ENCODE results near the gene CPB2.
A peak's percentile ranks its signal among the peaks of the same experiment; 100 is the strongest.

CPB2 gene

DNA sequence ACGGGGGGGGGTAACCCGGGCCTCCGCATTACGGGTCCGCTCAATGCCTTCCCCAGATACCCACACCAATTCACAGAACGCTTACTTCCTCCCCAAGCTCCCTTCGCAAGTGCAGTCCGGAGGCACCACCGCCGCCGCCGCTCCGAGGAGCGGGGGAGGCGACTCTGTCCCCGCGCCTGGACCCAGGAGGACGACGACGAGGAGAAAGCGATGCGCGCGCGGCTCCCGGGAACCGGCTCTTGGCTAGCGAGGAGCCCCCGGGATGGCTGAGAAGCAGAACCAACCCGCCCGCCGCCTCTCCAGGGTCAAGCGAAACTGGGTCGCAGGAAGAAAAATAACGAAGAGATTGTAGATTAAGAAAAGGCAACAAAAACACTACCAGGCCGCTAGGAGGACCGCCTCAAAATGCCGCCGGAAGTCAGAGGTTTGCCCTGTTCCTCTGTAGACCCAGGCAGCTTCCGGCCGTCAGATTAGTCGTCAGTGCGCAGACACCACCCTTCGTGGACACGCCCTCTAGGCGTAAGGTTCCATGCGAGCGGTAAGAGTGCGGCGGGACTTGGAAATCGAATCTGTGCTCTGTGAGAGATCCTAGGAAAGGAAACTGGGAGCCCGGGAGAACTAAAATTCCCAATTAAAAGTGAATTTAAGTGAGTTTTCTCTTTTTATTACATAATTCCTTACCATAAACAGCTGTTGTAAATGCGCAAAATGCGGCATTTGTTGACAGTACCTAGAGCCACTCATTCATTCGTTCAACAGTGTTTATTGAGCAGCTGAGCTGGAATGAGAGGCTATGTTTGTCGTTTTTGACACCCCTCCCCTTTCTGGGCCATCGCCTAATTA lies 52.3 kb downstream of the CPB2 start, which contains the start of gene ZC3H13:
ZC3H13 (minus strand) TSS at position 428 of the 843 bp plus-strand sequence. CDS start 7,239 bp downstream, outside the sequence.
- DNase-seq (ENCODE audit: low read depth in 2 of 2): peak; percentile 88 to 89

DNA sequence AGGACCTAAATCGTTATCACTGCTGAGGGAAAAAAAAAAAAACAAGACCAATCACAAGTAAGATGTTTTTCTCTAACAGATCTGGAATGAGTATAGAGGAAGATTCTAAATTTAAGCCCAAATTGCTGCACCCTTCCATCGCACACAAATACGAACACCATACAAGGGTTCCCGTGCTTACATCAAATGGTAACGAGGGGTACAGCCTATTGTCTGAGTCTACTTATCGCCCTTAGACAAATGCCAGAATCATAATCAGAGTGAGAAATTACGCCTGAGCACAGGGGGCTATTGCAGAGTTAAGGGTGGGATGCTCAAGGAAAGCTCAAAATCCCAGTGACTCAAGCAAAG lies 52.9 kb downstream of the CPB2 start:
- DNase-seq (ENCODE audit: low read depth in 2 of 2): no peak

DNA sequence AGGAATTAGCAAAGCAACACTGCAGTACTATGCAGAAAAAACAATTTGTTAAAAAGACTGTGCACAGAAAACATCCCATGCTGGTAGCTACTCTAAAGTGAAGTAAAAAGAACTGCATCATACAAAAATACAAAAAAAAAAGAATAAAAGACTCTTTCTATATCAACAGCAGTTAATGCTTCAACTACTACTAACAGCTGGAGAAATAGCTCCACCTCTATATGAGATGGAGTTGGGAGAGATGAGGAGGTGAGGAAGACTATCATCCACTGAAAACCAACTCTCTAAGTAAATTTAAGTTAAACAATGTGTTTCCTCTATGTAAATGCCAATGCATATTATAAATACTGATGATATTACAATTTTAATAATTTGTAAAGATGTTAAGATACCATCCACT lies 54.1 kb downstream of the CPB2 start:
- DNase-seq (ENCODE audit: low read depth in 2 of 2): no peak

DNA sequence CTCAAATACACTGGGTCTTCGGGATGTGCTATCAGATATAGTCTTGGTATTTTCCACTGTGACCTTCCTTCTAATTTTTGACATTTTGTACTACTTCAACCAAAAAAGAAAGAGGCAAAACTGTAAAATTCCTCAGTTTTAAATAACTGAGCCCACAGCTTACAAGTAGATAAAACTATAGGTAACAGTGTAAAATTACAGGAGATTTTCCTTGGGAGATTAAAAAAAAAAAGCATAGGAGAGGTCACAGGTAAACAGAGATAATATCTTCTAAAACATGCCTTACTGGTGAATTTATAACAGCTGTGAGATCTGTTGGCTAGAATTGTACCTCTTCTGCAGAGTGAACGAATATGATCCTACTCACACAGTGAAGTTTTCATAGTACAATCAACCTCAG lies 59.4 kb downstream of the CPB2 start:
- DNase-seq (ENCODE audit: low read depth in 2 of 2): no peak

DNA sequence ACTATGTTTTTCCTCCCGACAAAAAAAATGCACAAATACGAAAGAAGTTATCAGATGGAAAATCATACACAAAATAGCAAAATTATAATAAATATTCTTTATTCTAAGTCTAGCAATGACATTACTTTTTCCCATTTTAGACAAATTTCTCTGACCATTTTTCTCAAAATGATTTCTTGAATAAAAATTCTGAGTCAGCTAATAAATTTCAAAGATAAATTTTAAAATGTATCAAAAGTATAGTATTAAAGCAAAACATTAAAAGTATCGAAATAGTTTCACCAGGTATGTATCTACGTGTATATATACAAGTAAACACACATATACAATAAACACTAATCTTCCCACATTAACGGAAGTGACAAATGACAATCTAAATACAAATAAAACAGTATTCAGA lies 61.2 kb downstream of the CPB2 start:
- DNase-seq (ENCODE audit: low read depth in 2 of 2): no peak

DNA sequence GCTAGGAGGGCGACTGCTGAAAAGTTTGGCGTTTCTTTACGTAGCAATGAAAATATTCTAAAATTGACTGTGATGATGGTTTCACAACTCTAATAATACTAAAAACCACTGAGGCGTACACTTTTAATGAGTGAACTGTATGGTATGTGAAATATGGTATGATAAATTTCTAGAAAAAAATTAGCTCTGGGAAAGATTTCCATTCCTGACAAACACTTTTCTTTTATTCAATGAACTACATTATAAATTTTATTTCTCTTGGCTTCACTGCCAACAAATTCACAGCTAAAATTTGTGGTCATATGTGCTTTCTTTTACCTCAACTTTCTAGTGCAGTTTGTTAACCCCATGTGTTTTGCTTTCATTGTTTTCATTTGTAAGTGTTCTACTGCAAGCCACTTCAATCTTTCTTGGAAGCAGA lies 63.4 kb downstream of the CPB2 start:
- DNase-seq (ENCODE audit: low read depth in 2 of 2): no peak

DNA sequence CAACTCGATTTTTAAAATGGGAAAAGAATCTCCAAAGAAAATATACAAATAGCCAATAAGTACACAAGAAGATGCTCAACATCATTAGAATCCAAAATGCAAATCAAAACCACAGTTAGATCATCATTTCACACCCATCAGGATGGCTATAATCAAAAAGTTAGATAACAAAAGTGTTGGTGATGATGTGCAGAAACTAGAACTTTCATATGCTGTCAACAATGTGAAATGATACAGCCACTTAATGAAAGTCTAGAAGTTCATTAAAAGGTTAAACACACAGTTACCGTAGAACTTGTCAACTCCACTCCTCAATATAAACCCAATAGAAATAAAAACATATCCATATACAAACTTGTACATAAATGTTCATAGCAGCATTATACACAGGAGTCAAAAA lies 64.1 kb downstream of the CPB2 start:
- no peak for DNase-seq (ENCODE audit: low read depth in 2 of 2)

DNA sequence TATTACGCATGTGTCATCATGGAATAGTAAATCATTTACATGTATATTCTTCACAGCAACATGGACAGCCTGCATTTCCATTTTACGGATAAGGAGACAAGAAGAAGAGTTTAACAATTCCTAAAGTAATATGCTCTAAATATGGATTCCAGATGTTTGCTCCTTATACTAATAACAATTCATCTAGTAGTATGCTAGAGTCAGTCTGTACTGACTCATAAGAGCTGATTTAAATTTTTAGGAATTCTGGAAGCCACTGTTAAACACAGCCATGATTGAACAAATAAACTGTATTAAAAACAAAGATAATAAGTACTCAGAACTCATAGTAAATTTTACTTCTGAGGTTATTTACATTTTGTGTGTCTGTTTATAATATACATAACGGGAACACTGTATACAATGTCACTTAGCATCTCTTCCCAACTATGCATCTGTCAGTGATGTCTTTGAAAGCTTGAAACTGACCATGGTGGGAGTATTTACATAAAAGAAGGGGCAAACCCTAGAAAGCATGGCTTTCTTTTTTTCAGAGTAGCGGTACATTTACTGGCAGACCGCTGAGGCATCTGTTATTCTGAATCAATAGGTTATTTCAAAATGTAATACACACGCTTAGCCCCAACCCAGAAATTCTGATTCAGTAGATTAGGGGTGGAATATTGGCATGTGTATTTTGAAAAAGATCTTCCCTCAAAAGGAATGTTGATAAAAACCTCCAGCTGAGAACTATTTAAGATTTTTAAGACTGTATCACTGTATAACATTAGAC lies 65.2 kb downstream of the CPB2 start:
- no peak for DNase-seq (ENCODE audit: low read depth in 2 of 2)

DNA sequence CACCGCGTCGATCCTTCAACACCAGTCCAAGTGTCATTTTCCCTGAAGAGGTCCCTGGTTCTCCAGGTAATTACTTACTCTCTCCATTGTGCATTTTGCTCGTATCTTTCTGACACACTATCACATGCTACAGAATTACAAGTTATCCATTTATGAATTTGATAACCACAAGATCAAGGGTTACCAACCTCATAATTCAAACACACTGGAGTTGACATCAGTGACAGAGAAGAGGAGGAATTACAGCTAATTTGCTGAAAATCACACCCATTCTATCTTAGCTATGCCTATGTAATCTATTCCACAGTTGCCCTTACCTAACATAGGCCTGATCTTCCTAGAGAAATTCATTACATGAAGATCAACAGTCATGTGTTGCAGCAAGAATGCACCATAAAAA lies 66.5 kb downstream of the CPB2 start:
- no peak for DNase-seq (ENCODE audit: low read depth in 2 of 2)

DNA sequence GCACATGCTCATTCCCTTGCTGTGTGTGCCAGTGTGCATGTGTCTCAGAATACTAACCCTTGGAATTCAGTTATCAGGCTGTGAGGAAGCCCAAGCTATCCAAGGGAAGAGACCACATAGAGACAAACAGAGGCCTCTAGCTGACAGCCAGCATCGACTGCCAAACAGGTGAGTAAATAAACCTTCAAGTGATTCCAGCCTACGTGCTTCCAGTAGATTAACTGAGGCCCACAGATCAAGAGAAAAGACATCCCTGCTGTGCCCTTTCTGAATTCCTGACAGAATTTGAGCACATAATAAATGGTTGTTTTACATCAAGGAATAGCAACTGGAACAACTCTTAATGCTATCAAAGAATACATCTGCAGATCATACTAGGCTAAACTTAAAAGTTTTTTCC lies 69.8 kb downstream of the CPB2 start:
- DNase-seq (ENCODE audit: low read depth in 2 of 2): no peak

DNA sequence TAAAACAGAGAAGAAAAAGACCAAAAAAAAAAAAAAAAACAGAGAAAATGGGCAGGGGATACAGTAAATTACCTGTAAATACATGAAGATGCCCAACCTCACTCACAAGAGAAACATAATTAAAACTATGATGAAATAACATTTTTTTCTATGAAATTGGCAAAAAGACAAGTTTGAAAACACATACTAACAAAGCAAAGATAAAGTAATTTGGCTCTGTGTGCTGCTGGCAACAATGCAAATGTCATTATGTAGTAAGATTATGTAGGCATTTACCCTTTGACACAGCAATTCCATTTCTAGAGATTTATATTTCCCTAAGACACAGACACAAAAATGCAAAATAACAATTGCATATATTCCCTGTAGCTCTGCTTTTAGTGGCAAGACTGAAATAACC lies 72.5 kb downstream of the CPB2 start:
- DNase-seq (ENCODE audit: low read depth in 2 of 2): no peak

DNA sequence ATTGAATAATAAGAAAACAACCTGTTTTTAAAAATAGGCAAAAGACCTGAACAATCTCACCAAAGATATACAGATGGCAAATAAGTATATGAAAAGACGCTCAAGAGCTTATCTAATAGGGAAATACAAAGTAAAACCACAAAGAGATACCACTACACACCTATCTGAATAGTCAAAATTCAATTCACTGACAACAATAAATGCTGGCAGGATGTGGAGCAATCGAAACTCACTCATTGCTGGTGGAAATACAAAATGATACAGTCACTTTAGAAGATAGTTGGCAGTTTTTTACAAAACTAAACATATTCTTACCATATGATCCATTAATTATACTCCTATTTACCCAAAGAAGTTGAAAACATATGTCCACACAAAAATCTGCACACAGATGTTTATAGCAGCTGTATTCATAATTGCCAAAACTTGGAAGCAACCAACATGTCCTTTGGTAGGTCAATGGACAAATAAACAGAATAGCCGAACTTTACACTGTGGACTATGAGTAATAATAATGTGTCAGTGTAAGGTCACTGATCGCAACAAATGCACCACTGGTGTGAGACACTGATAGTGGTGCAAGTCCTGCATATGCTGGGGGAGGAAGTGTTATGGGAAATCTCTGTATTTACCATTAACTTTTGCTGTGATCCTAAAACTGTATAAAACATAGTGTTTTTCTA lies 73.1 kb downstream of the CPB2 start:
- DNase-seq (ENCODE audit: low read depth in 2 of 2): no peak

DNA sequence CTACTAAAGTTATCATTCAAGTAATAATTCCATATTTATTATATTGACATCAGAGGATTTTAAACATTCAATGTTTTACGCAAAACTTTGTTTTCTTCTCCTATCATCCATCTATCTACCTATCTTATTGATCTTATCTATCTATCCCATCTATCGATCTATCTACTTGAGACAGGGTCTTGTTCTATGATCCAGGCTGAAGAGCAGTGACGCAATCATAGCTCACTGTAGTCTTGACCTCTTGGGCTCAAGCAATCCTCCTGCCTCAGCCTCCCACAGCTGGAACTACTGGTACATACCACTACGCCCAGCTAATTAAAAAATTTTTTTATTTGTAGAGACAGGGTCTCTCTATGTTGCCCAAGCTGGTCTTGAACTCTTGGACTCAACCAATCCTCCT lies 79.7 kb downstream of the CPB2 start:
- DNase-seq (ENCODE audit: low read depth in 2 of 2): no peak

DNA sequence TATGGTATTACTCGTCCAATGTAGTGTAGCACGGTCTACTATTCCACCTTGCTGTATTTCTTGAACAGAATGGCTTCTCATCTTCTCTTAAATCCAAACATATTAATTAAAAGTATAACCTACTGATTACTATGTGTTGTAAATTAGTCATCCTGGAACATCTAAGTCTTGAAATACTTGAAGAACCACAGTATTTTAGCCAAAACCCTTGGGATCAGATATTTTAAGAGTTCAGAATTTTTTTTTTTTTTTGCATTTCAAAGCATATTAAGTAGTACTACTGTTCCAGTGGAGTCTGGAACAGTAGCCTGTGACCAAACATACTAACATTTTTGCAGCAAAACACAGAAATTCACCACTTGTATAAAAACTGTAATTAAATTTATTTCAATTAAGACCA lies 82.4 kb downstream of the CPB2 start:
- DNase-seq (ENCODE audit: low read depth in 2 of 2): no peak

DNA sequence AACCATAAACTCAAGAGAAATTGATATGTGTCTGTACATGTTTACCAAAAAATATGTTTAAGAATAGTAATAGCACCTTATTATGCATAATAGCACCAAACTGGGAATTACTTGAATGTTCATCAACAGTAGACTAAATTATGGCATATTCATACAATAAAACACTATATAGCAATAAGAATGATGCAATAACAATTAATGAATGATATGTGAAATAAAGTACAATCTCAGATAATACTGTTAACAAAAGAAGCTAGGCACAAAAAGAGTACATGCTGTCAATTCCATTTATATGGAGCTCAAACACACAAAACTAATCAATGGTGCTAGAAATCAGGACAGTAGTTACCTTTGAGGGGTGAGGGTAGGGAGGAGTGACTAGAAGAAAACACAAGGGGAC lies 88.6 kb downstream of the CPB2 start:
- no peak for DNase-seq (ENCODE audit: low read depth in 2 of 2)

DNA sequence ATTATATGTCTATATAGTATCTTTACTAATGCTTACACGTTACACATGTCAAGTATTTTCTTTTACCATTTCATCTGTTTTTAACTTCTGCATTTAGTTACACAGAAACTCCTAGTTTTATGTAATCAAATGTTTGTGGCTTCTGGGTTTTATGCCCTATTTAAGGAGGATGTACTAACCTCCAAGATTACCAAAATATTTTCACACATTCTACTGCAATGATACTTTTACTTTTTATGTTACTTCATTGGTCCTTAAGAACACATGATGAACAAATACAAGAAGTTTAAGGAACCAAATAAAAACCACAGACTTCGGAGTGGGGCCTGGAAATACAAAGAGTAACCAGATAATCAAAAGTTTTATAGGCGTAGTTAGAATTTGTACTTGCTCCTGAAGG lies 89.5 kb downstream of the CPB2 start:
- no peak for DNase-seq (ENCODE audit: low read depth in 2 of 2)

DNA sequence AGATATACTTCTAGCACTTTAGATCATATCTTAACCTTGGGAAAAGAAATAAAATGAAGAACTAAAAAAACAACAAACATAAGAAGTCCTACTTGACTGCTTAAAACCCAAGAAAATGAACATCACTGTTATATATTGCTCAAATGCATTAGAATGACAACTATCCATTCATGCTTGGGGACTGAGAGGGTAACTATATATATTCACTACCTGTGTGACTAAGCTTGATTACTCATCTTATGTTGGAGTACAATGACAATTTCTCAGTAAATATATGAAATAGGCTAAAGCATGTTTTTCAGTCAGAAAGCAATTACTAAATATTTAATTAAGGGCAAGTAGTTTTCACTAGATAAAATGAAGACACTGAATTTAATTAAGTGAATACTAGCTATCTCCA lies 92.4 kb downstream of the CPB2 start:
- DNase-seq (ENCODE audit: low read depth in 2 of 2): no peak

DNA sequence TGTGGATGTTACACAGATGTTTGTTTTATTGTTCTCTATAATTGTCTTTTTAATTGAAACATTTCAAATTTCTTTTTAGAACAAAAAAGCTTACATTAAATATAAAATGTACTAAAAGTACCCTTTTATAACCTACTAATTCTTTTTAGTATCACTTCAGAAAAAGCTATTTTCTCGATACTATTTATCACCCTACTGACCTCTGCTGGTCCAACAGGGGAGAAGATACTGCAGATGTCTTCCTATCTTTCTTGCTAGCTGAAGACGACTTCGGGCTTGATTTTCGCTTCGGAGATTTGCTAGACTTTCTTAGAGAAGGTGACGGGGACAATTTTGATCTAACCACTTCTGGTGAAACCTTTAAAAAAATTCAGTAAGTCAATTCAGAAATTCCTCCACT lies 94.7 kb downstream of the CPB2 start:
- DNase-seq (ENCODE audit: low read depth in 2 of 2): no peak

DNA sequence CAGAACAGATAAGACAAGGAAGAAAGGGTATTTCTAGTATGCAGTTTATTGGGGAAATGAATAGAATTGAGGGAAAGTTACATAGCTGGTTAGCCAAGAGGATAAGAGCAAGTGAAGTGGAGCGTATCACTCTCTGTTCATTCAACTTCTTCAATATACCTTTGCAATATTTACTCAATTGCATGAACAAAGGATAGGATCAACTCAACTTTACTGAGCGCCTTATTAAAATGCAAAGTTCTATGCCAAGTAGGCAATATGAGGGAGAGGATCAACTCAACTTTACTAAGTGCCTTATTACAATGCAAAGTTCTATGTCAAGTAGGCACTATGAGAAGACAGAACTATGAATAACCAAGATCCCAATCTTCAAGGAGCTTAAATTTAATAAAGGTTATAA lies 96.2 kb downstream of the CPB2 start:
- DNase-seq (ENCODE audit: low read depth in 2 of 2): no peak

DNA sequence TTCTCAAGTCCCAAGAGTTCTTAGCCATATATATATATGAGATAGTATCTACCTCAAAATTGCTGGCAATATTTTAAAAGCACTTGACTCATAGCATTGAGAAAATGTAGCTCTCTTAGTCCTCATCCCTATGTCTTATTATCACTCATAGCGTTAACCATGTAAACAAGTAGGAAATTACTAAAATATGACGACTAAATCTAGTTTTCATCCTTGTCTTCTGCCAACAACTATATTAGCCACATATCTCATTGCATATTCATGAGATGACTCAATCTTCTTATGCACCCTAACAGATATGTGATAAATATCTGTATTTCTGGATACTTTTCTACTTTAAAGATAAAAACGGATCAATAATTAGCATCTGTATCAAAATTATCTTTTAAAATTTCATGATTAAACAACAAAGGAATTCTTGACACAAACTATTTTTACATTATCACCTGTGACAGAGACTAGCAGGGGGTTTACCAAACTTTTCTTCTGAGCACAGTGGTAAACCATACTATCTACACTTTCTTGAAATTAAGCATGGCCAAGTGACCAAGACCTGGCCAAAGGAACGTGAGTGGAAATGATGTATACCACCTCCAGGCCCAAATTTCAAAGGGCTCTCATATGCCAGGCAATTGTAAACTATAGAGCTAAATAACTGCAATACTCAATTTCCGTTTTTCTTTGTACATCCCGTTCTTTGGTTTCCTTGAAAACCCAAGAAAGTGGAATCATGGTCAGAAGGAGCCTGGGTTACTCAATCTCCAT lies 98.0 kb downstream of the CPB2 start:
- no peak for DNase-seq (ENCODE audit: low read depth in 2 of 2)

DNA sequence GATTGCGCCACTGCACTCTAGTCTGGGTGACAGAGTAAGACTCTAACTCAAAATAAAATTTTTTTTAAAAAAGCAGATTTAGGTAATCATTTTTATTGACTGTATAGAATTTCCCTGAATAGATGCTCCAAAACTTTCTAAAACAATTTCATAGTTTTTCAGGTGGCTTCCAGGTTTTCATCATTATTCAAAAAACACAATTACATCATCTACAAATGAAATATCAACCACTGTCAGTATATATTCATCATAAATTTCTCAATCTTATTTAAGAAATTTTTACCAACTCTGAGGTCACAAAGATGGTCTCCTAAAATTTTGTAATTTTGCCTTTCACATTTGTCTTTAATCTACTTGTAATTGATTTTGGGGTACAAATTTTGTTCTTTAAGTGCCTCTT lies 100.3 kb downstream of the CPB2 start:
- no peak for DNase-seq (ENCODE audit: low read depth in 2 of 2)

Measured in stimulated activated CD4-positive, alpha-beta T cell treated with anti-CD3 and anti-CD28 coated beads, Interleukin-15, amount 100 ng/mL, for 48 hours (primary cell).